HG02870 (cell line): Measurements from ENCODE around the gene BCL7A.
"Not testable (repeated sequence)": the region's sequence is repeated elsewhere in the genome, so short reads cannot be mapped to it uniquely, and the experiment has no call there.

Experiments
- ATAC-seq: cut with Tn5 transposase; IDR thresholded peaks from one replicate; pipeline ENCODE4 v1.9.1; 2021; ENCODE audit warnings: mild to moderate bottlenecking, moderate library complexity; ENCODE audit not compliant: unreplicated experiment

The BCL7A gene

GRCh38 chr12:122021822-122022392 lies at the start of gene BCL7A:
BCL7A (plus strand) TSS chr12:122021884; CDS start chr12:122022092, 208 bp downstream.
- no peak for ATAC-seq

- no peak for ATAC-seq
These were observed 47.4 kb upstream of the BCL7A start for GRCh38 chr12:121974026-121974985.

- ATAC-seq = no peak
These were observed 46.7 kb upstream of the BCL7A start for GRCh38 chr12:121975021-121975420.

GRCh38 chr12:121976950-121977349 lies 44.7 kb upstream of the BCL7A start:
- no peak for ATAC-seq

- peak; percentile 48 for ATAC-seq
These were observed 41.3 kb upstream of the BCL7A start for GRCh38 chr12:121980191-121980891.

- ATAC-seq = no peak
These were observed 40.8 kb upstream of the BCL7A start for GRCh38 chr12:121980892-121981272.

GRCh38 chr12:121981456-121981855 lies 40.2 kb upstream of the BCL7A start:
- ATAC-seq = no peak

- ATAC-seq = no peak
These were observed 38.7 kb upstream of the BCL7A start for GRCh38 chr12:121982950-121983349.

- ATAC-seq = no peak
These were observed 38.0 kb upstream of the BCL7A start for GRCh38 chr12:121983536-121984210.

- no peak for ATAC-seq
These were observed 35.0 kb upstream of the BCL7A start for GRCh38 chr12:121986489-121987245.

GRCh38 chr12:121988519-121988918 lies 33.2 kb upstream of the BCL7A start:
- ATAC-seq = not testable (repeated sequence)

GRCh38 chr12:121989276-121990113 lies 32.2 kb upstream of the BCL7A start:
- ATAC-seq = no peak

GRCh38 chr12:121990114-121990647 lies 31.5 kb upstream of the BCL7A start:
- no peak for ATAC-seq

- ATAC-seq = peak; percentile 79
These were observed 30.7 kb upstream of the BCL7A start for GRCh38 chr12:121990692-121991603.

- peak; percentile 63 for ATAC-seq
These were observed 29.4 kb upstream of the BCL7A start for GRCh38 chr12:121992059-121992879.

- no peak for ATAC-seq
These were observed 25.4 kb upstream of the BCL7A start for GRCh38 chr12:121996050-121996944.
